GM19455 (cell line): ENCODE measurements around the gene SMTNL1.

Source experiments
- ATAC-seq: cut with Tn5 transposase; IDR thresholded peaks from one replicate; pipeline ENCODE4 v1.9.1; 2021; ENCODE audit not compliant: unreplicated experiment

Gene SMTNL1

GRCh38 chr11:57543593-57543992 is 6.2 kb downstream of the SMTNL1 start:
- ATAC-seq, result no peak

GRCh38 chr11:57544566-57544965 is 7.2 kb downstream of the SMTNL1 start:
- no peak for ATAC-seq

DNA sequence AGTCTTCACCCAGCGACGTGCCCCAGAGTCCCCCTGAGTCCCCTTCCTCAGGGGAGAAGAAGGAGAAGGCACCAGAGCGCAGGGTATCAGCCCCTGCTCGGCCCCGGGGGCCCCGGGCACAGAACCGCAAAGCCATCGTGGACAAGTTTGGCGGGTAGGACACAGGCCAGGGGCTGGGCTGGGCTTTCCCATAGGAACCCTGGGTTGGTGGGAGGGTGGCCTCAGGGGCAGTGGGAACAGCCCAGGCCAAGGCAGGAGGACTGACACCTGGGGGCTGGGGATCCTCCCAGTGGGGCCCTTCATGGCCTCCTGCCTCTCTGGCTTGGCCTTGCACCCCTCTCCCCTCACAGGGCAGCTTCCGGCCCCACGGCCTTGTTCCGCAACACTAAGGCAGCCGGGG is 8.5 kb downstream of the SMTNL1 start:
- no peak for ATAC-seq

DNA sequence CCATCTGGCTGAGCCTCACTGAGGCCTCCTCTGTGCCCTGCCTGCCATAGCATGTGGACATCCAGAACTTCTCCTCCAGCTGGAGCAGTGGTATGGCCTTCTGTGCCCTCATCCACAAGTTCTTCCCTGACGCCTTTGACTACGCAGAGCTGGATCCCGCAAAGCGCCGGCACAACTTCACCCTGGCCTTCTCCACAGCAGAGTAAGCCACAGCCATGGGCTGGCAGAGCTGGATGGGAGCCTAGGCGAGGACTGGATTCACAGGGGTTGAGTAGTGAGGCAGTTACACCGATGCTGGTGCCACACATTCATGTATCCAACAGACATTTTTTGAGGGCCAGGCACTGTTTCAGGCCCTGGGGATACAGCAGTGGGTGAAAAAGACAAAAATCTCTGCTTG is 9.1 kb downstream of the SMTNL1 start:
- no peak for ATAC-seq

DNA sequence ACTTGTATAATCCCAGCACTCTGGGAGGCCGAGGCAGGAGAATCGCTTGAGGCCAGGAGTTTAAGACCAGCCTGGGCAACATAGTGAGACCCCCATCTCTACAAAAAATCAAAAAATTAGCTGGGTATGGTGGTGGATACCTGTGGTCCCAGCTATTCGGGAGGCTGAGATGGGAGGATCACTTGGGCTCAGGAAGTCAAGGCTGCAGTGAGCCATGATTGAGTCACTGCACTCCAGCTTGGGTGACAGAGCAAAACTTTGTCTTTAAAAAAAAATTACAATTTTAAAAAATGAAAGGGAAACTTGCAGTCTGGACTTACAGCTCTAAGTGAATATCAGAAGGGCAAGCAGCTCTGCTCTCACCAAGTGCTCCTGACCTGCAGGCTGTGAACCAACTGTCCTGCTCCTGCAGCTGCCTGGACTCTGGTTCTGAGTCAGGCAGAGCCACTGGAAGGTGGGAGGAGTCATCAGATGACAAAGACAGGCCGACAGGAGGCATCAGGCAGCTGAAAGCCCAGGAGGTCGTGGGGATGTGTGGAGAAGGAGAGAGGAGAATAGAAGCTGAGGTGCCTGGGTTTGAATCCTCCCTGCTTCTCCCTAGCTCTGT is 9.6 kb downstream of the SMTNL1 start:
- peak; percentile 61 for ATAC-seq

DNA sequence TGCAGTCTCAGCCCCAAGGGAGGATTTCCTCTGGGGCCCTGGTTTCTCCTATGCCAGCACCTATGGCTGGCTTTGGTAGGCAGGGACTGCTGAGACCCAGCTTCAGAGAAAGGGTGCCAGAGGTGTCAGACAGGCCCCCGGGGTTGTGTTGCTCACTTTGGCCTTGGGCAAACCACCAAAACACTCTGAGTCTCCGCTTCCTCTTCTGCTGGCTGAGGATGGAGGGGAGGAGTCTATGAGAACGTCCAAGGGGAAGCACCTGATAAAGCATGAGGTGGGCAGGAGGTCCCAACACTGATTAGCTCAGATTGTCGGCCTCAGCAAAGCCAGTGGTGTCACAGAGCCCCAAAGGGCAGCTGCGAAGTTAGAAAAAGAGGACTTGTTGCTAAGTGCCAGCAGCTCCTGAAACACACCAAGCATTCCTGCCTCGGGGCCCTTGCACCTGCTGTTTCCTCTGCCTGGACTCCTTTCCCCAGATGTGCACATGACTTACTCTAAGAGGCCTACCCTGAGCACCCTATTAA is 10.5 kb downstream of the SMTNL1 start:
- peak; percentile 73 for ATAC-seq

- ATAC-seq, result no peak
Measured at GRCh38 chr11:57549983-57550382, 12.6 kb downstream of the SMTNL1 start.

DNA sequence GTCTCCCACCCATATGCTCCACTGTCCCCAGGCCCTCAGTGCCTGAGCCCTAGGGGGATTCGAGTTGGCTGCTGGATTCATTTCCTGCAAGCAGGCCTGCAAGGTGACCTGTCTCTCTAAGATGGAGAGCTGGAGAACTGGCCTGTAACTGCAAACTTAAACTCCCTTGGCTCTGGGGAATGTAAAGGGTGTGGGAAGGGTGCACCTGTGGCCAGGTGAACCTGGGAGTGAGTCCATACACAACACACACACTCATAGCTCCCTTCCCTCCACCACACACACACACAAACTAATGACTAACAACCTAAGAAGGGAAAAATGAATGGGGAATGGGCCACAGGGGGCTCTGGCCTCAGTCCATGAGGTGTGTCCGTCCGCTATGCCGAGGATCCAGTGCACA is 14.5 kb downstream of the SMTNL1 start:
- no peak for ATAC-seq

GRCh38 chr11:57552479-57552878 is 15.1 kb downstream of the SMTNL1 start:
- ATAC-seq, result no peak

- no peak for ATAC-seq
Measured at GRCh38 chr11:57555393-57555792, 18.0 kb downstream of the SMTNL1 start.

DNA sequence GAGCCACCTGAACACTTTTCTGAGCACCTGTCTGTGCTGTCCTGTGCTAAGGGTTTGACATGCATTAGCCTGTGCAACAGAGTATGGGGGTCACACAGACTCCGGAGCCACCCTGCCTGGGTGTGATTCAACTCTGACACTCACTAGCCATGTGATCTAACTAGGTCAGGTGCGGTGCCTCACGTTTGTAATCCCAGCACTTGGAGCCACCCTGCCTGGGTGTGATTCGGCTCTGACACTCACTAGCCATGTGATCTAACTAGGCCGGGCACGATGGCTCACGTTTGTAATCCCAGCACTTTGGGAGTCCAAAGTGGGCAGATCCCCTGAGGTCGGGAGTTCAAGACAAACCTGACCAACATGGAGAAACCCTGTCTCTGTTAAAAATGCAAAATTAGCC is 18.6 kb downstream of the SMTNL1 start:
- ATAC-seq, result no peak

- no peak for ATAC-seq
Measured at GRCh38 chr11:57560146-57560545, 22.8 kb downstream of the SMTNL1 start.

DNA sequence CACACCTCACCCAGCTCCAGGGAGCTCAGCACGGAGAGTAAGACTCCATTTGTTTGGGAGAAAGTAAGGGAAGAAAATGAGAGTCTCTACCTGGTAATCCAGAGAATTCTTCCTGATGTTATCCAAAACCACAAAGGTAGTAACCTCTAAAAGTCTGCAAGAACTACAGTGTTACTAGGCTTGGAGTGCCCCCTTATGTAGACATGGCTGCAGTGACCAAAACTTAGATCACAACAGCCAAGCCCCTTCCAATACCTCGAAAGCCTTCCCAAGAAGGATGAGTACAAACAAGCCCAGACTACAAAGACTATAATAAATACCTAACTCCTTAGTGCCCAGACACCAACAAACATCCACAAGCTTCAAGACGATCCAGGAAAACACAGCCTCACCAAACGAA is 25.2 kb downstream of the SMTNL1 start:
- no peak for ATAC-seq

GRCh38 chr11:57566005-57566904 is 28.9 kb downstream of the SMTNL1 start:
- peak; percentile 67 for ATAC-seq

- ATAC-seq, result peak; percentile 3
Measured at GRCh38 chr11:57566905-57567514, 29.6 kb downstream of the SMTNL1 start.

DNA sequence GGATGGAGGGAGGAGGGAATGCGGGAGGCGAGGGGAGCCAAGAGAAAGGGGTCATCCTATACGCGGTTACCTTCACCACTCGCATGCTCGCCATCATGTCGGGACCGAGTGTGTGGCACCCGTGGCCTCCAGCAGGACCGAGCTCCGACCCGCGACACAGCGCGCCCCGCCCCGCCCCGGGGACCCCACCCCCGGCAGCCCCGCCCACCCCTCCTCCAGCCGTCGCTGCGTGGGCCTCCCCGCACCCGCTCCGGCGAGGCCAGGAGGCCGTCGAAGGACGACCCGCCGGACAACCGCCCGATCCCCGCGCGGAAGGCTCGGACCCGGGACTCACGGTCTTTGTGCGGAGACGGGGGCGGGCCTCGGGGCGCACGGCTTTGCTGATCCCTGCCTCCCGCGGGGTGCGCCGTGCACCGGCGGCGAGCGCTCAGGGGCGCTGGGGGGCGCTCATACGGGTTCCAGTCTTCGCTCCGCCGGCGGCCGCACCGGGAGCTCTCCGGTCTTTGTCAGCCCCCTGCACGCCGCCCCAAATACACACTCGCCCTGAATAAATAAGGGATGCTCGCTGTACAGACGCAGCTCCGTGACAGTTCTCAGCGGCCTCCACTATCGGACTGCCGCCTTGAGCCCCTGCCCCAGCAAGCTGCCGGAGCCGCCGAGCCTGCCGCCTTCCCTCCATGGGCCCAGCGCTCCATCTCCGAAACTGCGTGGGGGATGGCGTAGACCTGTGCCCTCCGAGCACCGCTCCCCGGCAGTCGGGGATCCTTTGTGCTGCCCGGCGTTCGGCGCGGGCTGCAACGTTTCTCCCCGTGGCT is 30.3 kb downstream of the SMTNL1 start, which contains the start of gene UBE2L6:
Gene UBE2L6 (minus strand): TSS at position 158 of the 815 bp plus-strand sequence. CDS start 61 bp downstream, at position 97.
- ATAC-seq, result peak; percentile 72

GRCh38 chr11:57568330-57568766 is 31.0 kb downstream of the SMTNL1 start:
- peak; percentile 6 for ATAC-seq

GRCh38 chr11:57571606-57572005 is 34.2 kb downstream of the SMTNL1 start:
- no peak for ATAC-seq

DNA sequence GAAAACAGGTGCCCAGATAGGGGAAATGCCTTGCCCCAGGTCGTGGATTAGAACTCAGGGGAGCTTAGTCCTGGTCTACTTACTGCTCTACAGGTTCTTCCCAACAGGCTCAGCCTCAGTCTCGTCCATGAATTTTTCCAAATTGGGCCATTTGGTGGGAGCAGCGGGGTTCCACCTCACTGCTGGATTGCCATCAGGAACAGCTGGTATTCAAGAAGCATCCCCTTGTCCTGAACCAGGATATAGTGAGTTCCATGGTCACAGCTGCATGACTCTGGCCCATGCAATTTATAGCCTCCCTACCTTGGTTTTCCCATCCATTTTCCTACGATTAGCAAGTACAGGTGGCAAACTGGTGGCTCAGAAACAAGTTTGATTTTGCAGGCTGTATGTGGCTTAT is 36.7 kb downstream of the SMTNL1 start:
- no peak for ATAC-seq

DNA sequence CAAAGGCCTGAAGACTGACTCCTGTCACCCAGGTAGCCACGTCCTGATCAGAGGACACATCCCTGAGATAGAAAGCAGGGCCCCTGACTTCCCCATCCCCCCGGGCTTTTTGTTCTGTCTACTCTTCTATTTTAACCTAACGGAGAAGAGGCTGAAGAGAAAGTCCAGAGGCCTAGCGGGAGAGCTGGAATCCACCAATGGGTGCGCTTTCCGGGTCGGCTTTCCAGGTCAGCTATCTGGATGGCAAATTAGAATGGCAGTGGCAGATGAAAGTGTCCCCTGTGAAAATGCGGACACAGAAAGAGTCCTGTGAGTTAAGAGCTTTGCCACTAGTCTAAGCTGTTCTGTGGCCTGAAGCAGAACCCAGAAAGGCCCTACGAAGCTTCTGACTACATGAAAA is 46.9 kb downstream of the SMTNL1 start:
- no peak for ATAC-seq

- no peak for ATAC-seq
Measured at GRCh38 chr11:57585301-57585700, 47.9 kb downstream of the SMTNL1 start.
